ENCODE data around the gene FURIN.
"Not testable (repeated sequence)": the region's sequence is repeated elsewhere in the genome, so short reads cannot be mapped to it uniquely, and the experiment has no call there.

The FURIN gene

DNA sequence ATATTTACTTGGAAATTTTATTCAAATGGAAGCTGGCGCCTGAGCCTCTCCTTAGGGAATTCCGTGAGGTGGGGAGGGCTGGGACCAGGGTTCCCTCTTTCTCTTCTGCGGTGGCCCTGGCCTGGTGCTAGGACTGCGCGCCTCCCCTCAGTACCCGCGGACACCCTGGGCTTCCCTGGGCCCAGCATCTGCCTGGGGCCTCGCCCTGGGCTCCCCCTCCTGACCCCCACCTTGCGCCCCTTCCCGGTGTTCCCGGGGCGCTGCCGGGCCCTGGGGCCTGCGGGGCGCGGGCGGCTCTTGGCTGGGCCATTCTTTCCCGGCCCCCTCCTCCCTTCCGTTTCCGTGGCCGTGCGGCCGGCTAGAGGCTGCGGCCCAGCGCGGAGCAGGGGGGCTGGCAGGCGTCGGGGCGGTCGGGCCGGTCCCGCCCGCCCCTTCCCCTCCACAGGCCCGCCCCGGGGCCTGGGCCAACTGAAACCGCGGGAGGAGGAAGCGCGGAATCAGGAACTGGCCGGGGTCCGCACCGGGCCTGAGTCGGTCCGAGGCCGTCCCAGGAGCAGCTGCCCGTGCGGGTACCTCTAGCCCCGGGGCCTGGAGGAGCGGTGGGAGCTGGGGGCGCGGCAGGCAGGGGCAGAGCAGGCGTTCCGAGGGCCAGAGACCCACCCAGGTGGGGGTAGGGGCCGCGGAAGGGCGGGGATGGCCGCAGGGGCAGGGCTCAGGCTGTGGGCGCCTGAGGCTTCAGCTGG is 15.8 kb downstream of the FURIN start, which contains the start of gene FES:
Gene FES (plus strand): TSS at position 529 of the 743 bp plus-strand sequence. CDS start 542 bp downstream, outside the sequence.
- DNase-seq: peak in 1 of 2 donors; percentile 45

- DNase-seq: no peak
Measured at GRCh38 chr15:90884719-90885431, 16.5 kb downstream of the FURIN start.

DNA sequence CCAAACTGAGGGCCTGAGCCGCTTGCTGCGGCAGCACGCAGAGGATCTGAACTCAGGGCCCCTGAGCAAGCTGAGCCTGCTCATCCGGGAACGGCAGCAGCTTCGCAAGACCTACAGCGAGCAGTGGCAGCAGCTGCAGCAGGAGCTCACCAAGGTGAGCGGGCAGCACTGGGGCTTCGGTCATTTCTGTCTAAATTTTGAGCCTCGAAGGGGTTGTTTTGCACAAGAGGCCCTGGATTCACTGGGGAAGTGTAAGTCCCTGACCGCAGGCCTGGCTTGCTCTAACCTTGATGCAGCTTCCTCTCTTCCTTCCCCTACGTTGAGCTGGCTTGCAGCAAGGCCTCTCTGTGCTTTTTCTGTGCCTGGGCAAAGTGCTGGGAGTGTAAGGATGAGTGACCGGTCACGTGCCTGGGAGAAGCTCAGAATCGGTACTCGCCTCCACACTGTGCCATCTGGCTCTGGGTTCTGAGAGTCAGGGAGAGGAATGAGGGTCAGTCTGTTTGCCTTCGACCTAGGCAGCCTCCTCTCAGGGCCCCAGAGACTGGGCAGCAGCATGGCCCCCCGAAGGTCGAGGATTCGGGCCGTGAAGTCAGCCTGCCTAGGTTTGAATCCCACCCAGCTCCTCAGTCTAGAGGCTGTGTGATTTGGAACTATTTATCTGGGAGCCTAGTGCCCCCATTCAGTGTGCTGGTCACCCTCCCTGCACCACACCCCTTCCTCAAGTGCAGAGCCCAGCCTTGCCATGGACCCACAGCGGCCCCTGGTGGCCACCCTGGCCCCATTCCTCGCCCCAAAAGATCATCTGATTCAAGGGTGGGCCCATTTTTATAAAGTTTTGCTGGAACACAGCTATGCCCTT is 17.3 kb downstream of the FURIN start:
- peak; percentile 76 to 80 for DNase-seq

DNA sequence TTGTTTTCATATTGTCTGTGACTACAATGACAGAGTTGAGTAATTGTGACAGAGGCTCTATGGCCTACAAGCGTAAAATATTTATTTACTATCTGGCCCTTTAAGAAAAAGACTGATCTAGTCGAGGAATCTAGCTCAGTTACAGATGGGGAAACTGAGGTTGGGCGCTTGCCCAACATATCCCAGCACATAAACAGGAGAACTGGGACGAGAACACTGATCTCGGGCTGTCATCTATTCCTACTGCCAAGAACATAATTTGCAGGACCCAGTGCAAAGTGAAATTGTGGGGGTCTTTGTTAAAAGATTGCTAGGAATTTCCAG is 17.9 kb downstream of the FURIN start:
- no peak for DNase-seq

DNA sequence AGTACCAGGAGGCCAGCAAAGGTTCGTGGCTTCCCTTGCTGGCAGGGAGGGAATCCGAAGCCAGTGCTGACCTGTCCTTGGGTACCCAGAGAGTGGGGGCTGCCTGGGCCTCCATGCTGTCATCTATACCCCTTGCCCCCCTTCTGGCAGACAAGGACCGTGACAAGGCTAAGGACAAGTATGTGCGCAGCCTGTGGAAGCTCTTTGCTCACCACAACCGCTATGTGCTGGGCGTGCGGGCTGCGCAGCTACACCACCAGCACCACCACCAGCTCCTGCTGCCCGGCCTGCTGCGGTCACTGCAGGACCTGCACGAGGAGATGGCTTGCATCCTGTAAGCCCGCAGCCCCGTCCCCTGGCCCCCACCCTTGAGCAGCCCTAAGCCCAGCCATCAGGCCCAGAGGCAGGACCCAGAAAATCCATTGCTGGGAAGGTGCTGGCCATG is 18.7 kb downstream of the FURIN start:
- DNase-seq: no peak

DNA sequence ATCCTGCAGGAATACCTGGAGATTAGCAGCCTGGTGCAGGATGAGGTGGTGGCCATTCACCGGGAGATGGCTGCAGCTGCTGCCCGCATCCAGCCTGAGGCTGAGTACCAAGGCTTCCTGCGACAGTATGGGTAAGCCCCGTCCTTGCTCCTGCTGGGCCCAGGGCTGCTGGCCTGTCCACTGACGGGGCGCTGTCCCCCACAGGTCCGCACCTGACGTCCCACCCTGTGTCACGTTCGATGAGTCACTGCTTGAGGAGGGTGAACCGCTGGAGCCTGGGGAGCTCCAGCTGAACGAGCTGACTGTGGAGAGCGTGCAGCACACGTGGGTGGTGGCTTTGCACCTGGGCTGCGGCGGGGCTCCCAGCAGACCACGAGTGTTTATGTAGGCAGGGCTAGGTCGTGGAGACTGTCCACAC is 20.9 kb downstream of the FURIN start:
- DNase-seq: no peak

- DNase-seq: no peak
Measured at GRCh38 chr15:90889736-90890456, 21.5 kb downstream of the FURIN start.

DNA sequence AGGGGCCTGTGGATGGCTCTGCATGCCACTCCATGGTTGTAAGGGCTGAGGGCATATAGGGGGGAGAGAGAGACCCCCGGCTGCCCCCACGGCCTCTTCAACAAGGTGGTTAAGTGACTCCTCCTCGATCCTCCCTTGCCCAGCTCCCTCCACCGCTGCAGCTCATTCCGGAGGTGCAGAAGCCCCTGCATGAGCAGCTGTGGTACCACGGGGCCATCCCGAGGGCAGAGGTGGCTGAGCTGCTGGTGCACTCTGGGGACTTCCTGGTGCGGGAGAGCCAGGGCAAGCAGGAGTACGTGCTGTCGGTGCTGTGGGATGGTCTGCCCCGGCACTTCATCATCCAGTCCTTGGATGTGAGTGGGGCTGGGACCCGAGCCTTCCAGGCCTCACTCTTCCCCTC is 22.5 kb downstream of the FURIN start:
- DNase-seq: no peak

DNA sequence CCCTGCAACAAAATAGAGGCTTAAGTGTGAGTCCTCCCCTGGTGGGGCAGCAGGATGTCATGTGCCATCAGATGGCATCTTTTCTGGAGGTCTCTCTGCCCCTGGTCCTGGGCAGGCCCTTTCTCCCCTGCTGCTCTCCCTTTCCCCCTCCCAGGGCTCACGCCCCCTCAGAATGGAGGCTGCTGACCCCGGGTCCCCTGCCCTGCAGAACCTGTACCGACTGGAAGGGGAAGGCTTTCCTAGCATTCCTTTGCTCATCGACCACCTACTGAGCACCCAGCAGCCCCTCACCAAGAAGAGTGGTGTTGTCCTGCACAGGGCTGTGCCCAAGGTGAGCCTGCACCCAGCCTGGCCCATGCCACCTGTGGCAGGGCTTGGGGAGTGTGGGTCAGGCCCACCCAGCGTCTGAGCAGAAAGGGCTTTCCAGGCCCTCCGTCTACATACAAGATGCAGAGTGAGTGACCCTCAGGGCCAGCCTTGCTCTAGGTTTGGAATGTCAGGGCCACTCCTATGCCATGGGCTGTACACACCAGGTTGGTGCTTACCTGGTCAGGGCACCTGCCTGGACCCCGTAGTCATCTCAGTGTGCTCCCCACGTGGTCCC is 23.1 kb downstream of the FURIN start:
- no peak for DNase-seq

- DNase-seq: no peak
Measured at GRCh38 chr15:90892023-90892422, 23.6 kb downstream of the FURIN start.

- DNase-seq: no peak
Measured at GRCh38 chr15:90892498-90893174, 24.2 kb downstream of the FURIN start.

GRCh38 chr15:90893175-90894090 is 25.0 kb downstream of the FURIN start:
- no peak for DNase-seq

- DNase-seq: no peak
Measured at GRCh38 chr15:90895571-90896117, 27.3 kb downstream of the FURIN start.

DNA sequence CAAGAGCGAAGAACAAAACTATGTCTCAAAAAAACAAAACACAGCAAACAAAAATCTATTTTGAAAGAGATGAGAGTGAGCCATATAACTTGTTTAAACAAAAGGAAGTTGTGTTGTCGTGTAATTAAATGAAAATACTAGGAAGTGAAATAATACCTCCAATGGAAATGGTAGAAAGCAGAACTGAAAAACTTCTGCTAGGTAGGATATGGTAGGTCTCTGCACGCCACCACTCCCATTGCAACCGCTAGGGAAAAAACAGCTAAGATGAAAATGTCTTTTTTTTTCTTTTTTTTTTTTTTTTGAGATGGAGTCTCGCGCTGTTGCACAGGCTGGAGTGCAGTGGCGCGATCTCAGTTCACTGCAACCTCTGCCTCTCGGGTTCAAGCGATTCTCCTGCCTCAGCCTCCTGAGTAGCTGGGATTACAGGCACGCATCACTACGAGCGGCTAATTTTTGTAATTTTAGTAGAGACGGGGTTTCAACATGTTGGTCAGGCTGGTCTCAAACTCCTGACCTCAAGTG is 28.8 kb downstream of the FURIN start:
- DNase-seq: not testable (repeated sequence)

DNA sequence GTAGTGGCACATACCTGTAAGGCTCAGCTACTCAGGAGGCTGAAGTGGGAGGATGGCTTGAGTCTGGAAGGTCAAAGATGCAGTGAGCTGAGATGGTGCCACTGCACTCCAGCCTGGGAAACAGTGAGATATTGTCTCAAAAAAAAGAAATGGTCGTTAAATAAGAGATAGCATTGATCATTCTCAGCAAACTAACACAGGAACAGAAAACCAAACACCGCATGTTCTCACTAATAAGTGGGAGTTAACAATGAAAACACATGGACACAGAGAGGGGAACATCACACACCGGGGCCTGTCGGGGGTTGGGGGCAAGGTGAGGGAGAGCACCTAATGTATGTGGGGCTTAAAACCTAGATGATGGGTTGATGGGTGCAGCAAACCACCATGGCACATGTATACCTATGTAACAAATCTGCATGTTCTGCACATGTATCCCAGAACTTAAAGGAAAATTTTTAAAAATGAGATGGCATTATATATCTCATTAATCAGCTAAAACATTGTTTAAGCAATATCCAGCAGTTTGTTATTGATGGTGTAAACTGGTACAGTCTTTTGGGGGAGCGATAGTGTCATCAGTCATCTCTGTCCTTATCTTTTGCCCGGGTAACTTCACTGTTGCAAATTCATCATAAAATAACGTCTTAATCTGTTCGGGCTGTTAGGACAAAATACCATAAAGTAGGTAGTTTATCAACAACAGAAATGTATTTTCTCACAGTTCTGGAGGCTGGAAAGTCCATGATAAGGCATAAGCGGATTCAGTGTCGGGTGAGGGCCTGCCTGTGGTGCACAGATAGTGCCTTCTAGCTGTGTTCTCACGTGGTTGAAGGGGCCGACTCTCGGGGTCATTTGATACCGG is 33.0 kb downstream of the FURIN start:
- DNase-seq: no peak

DNA sequence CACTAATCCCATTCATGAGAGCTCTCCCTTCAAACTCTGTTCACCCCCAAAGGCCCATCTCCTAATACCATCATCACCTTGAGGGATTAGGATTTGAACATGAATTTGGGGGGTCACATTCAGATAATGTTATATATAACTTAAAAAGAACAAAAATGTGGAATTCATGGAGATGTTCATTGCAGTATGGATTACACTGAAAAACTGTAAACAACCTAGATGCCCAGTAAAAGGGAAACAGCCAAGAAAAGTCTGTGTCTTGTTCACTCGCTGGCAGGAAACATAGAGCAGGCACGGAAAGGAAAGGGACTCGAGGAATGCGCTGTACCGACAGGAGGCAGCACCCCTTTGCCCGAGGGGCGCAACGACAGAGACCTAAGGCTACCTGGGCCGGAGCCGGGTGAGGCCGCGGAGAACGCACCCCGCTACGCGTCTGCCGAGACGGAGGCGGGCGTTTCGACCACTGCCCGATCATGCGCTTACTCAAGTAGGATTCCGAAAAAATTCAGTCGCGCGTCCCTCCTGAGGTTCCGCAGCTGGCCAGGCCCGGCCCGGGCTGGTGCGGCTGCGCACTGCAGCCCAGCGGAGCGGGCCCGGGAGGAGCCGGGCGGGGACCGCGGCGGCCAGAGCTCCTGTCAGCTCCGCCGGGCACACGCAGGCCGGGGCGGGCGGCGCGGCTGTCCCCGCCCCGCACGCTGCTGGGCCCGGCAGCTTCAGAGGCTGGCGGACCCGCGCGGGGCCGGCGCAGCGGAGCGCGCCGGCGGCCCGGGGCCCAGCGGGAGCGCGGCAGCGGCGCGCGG is 33.9 kb downstream of the FURIN start:
- DNase-seq: peak; percentile 70 to 77

DNA sequence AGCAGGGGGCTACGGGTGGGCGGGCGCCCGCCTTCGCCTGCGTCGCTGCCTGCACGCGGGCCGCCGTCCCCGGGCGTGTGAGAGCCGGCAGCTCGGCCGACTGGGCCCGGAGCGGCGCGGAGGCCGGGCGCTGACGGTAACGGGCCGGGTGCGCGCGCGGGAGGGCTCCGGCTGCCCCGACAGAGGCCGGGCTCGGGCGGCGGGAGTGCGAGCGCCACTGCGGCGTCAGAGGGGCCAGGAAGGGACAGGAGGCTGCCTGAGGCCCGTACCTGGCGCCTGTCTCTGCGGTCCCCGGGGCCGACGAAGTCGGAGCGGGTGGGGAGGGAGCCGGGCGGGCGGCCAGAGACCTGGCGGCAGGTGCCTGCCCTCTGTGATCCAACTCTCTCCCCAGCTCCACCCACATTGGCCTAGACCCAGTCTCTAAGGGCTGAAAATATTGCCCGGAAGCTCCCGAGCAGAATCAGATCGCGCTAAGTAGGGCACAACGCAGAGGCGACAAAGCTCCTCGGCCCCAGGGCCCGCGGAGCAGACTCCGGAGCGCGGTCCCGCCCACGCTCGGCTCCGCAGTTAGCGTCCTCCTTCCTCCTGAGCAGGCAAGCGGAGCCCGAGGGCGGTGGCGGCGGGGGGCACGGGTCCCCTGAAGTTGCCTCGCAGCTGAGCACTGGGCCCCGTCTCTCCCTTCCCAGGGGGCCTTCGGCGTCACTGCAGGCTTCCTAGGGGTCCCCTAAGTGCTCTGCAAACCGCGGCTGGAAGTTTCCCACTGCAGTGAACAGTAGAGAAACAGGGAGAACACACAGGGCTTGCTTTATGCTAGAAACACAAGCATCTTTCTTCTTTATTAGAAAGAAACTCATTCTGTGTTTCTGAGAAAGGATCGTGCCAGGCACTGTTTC is 34.7 kb downstream of the FURIN start, which contains the start of gene MAN2A2:
Gene MAN2A2 (plus strand): TSS at position 463 of the 893 bp plus-strand sequence. CDS start 906 bp downstream, outside the sequence.
- DNase-seq: peak; percentile 64 to 67

All from CD4-positive, alpha-beta T cell treated with Interleukin-4 for 1 hour (primary cell).